ENCODE measurements around the gene PHACTR1.
"Not testable (repeated sequence)": the region's sequence is repeated elsewhere in the genome, so short reads cannot be mapped to it uniquely, and the experiment has no call there.

PHACTR1 gene

GRCh38 chr6:13147376-13147775 lies 430.8 kb downstream of the PHACTR1 start:
- DNase-seq (ENCODE audit: low read depth in 1 of 2, low spot score in 1 of 2), result no peak

GRCh38 chr6:13147782-13148181 lies 431.2 kb downstream of the PHACTR1 start:
- DNase-seq (ENCODE audit: low read depth in 1 of 2, low spot score in 1 of 2), result no peak

GRCh38 chr6:13152764-13153163 lies 436.2 kb downstream of the PHACTR1 start:
- no peak for DNase-seq (ENCODE audit: low read depth in 1 of 2, low spot score in 1 of 2)

- DNase-seq (ENCODE audit: low read depth in 1 of 2, low spot score in 1 of 2), result no peak
These were observed 439.8 kb downstream of the PHACTR1 start for GRCh38 chr6:13156381-13156780.

- DNase-seq (ENCODE audit: low read depth in 1 of 2, low spot score in 1 of 2), result no peak
These were observed 440.7 kb downstream of the PHACTR1 start for GRCh38 chr6:13157293-13157692.

- no peak for DNase-seq (ENCODE audit: low read depth in 1 of 2, low spot score in 1 of 2)
These were observed 442.7 kb downstream of the PHACTR1 start for GRCh38 chr6:13159300-13159699.

- DNase-seq (ENCODE audit: low read depth in 1 of 2, low spot score in 1 of 2), result not testable (repeated sequence)
These were observed 443.3 kb downstream of the PHACTR1 start for GRCh38 chr6:13159822-13160221.

GRCh38 chr6:13163161-13163944 lies 446.8 kb downstream of the PHACTR1 start:
- DNase-seq (ENCODE audit: low read depth in 1 of 2, low spot score in 1 of 2), result no peak

GRCh38 chr6:13164291-13164690 lies 447.7 kb downstream of the PHACTR1 start:
- DNase-seq (ENCODE audit: low read depth in 1 of 2, low spot score in 1 of 2), result no peak

- no peak for DNase-seq (ENCODE audit: low read depth in 1 of 2, low spot score in 1 of 2)
These were observed 449.1 kb downstream of the PHACTR1 start for GRCh38 chr6:13165502-13166172.

GRCh38 chr6:13166269-13166668 lies 449.7 kb downstream of the PHACTR1 start:
- DNase-seq (ENCODE audit: low read depth in 1 of 2, low spot score in 1 of 2), result no peak

- no peak for DNase-seq (ENCODE audit: low read depth in 1 of 2, low spot score in 1 of 2)
These were observed 450.3 kb downstream of the PHACTR1 start for GRCh38 chr6:13166916-13167315.

- DNase-seq (ENCODE audit: low read depth in 1 of 2, low spot score in 1 of 2), result no peak
These were observed 455.7 kb downstream of the PHACTR1 start for GRCh38 chr6:13172291-13172690.

- DNase-seq (ENCODE audit: low read depth in 1 of 2, low spot score in 1 of 2), result no peak
These were observed 458.5 kb downstream of the PHACTR1 start for GRCh38 chr6:13175087-13175486.

- DNase-seq (ENCODE audit: low read depth in 1 of 2, low spot score in 1 of 2), result no peak
These were observed 459.2 kb downstream of the PHACTR1 start for GRCh38 chr6:13175759-13176158.

- DNase-seq (ENCODE audit: low read depth in 1 of 2, low spot score in 1 of 2), result no peak
These were observed 461.1 kb downstream of the PHACTR1 start for GRCh38 chr6:13177664-13178063.

- no peak for DNase-seq (ENCODE audit: low read depth in 1 of 2, low spot score in 1 of 2)
These were observed 461.5 kb downstream of the PHACTR1 start for GRCh38 chr6:13178107-13178506.

- no peak for DNase-seq (ENCODE audit: low read depth in 1 of 2, low spot score in 1 of 2)
These were observed 464.0 kb downstream of the PHACTR1 start for GRCh38 chr6:13180538-13180937.

- DNase-seq (ENCODE audit: low read depth in 1 of 2, low spot score in 1 of 2), result no peak
These were observed 464.8 kb downstream of the PHACTR1 start for GRCh38 chr6:13181393-13181792.

- DNase-seq (ENCODE audit: low read depth in 1 of 2, low spot score in 1 of 2), result no peak
These were observed 467.0 kb downstream of the PHACTR1 start for GRCh38 chr6:13183415-13184088.

- no peak for DNase-seq (ENCODE audit: low read depth in 1 of 2, low spot score in 1 of 2)
These were observed 467.5 kb downstream of the PHACTR1 start for GRCh38 chr6:13184089-13184468.

- no peak for DNase-seq (ENCODE audit: low read depth in 1 of 2, low spot score in 1 of 2)
These were observed 468.0 kb downstream of the PHACTR1 start for GRCh38 chr6:13184547-13184946.

Data from activated T-helper 1 cell treated with anti-CD3 and anti-CD28 coated beads, Interleukin-2, amount 50 U/mL, for 16 hours (primary cell).